ENCODE measurements around the gene ZBTB21. TPM values are rescaled to one million over a fixed set of nuclear protein-coding genes. Genes with fewer than 3 reads are reported as not detected.
A peak's percentile ranks its signal among the peaks of the same experiment; 100 is the strongest.

The ZBTB21 gene
- total and polyA plus RNA-seq, 2 experiments from 2014 or later = 10.0 to 11.0 TPM

DNA sequence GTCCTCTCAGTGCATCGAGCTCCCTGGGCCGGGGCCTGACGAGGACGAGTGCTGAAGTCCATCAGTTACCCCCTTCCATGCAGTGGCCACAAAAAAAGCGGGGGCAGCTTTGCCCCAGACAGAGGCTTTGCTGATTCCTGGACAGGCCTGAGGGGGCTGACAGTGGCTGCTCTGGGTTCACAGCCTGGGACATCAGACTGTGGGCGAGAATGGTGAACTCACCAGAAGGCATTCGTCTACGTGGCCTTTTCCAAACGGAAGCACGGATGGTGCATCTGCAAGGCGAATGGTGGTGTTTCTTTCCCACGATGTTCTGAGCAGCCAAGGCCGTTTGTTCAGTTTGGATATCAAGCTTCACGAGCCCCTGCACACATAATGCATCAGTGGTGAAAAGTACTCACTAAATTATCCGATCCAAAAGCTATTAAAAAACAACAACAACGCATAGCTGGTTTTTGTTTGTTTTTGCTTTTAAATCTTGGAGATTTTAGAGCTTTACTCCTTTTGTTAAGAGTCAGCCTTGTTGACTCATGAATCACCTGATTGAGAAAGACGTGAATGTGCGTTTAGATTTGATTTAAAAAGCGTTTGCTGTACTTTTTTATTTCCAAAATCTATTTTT is 6.3 kb upstream of the ZBTB21 start:
- DNase-seq (ENCODE audit: low spot score) (no peak), ATAC-seq (peak; percentile 57)
- Histone ChIP-seq H3K27ac (ENCODE audit: low read depth) (no peak overlapping the region), H3K9me2 (ENCODE audit: insufficient read depth) (no peaks in the 10 kb centered on the region), H3K79me2 (replicated peaks; ENCODE audit: insufficient read depth) (no peaks in the 10 kb centered on the region), H3F3A (replicated peaks; ENCODE audit: low read depth) (0 out of 2 replicates have a peak, but pooled peaks cover 2% of the 10 kb centered on the region), H3K4me3 (no peak overlapping the region), H2AFZ (no peak overlapping the region), H3K27me3 (ENCODE audit: insufficient read depth) (peaks cover 19% of the 10 kb centered on the region), H4K20me1 (replicated peaks; ENCODE audit: insufficient read depth) (no peaks in the 10 kb centered on the region; the same call in 1 of the 2 replicates), H3K4me1 (ENCODE audit: insufficient read depth) (peaks cover 2% of the 10 kb centered on the region; the same call in 1 of the 2 replicates), H3K4me2 (no peak overlapping the region), H3K36me3 (ENCODE audit: insufficient read depth) (no peaks in the 10 kb centered on the region)
- Mint-ChIP-seq H3K4me3 (no peak overlapping the region), H3K9me3 (no peaks in the 10 kb centered on the region), H3K4me1 (peaks cover 3% of the 10 kb centered on the region), H3K27ac (no peak overlapping the region), H3K27me3 (ENCODE audit: insufficient read depth, low read depth, poor library complexity) (peaks cover 16% of the 10 kb centered on the region), H3K36me3 (ENCODE audit: low read depth) (no peaks in the 10 kb centered on the region)
- TF ChIP-seq ETS1 (IDR thresholded peaks at IDR 0.05) (no peak), CTCF (conservative IDR thresholded peaks at IDR 0.05; ENCODE audit: low read depth in 2 of 2) (no peak), POLR2AphosphoS5 (IDR thresholded peaks at IDR 0.05; ENCODE audit: low read depth) (no peak), REST (IDR thresholded peaks at IDR 0.05; ENCODE audit: unreplicated experiment) (no peak), EZH2 (IDR thresholded peaks at IDR 0.05; ENCODE audit: low read depth, unreplicated experiment) (no peak), JUNB (IDR thresholded peaks at IDR 0.05; ENCODE audit: unreplicated experiment) (no peak), CREB1 (CRISPR knock-in tag; IDR thresholded peaks at IDR 0.05; ENCODE audit: low read depth) (no peak), ZNF331 (CRISPR knock-in tag; IDR thresholded peaks at IDR 0.05; ENCODE audit: low read depth) (no peak)
- TF ChIP-seq, protein P1, sequence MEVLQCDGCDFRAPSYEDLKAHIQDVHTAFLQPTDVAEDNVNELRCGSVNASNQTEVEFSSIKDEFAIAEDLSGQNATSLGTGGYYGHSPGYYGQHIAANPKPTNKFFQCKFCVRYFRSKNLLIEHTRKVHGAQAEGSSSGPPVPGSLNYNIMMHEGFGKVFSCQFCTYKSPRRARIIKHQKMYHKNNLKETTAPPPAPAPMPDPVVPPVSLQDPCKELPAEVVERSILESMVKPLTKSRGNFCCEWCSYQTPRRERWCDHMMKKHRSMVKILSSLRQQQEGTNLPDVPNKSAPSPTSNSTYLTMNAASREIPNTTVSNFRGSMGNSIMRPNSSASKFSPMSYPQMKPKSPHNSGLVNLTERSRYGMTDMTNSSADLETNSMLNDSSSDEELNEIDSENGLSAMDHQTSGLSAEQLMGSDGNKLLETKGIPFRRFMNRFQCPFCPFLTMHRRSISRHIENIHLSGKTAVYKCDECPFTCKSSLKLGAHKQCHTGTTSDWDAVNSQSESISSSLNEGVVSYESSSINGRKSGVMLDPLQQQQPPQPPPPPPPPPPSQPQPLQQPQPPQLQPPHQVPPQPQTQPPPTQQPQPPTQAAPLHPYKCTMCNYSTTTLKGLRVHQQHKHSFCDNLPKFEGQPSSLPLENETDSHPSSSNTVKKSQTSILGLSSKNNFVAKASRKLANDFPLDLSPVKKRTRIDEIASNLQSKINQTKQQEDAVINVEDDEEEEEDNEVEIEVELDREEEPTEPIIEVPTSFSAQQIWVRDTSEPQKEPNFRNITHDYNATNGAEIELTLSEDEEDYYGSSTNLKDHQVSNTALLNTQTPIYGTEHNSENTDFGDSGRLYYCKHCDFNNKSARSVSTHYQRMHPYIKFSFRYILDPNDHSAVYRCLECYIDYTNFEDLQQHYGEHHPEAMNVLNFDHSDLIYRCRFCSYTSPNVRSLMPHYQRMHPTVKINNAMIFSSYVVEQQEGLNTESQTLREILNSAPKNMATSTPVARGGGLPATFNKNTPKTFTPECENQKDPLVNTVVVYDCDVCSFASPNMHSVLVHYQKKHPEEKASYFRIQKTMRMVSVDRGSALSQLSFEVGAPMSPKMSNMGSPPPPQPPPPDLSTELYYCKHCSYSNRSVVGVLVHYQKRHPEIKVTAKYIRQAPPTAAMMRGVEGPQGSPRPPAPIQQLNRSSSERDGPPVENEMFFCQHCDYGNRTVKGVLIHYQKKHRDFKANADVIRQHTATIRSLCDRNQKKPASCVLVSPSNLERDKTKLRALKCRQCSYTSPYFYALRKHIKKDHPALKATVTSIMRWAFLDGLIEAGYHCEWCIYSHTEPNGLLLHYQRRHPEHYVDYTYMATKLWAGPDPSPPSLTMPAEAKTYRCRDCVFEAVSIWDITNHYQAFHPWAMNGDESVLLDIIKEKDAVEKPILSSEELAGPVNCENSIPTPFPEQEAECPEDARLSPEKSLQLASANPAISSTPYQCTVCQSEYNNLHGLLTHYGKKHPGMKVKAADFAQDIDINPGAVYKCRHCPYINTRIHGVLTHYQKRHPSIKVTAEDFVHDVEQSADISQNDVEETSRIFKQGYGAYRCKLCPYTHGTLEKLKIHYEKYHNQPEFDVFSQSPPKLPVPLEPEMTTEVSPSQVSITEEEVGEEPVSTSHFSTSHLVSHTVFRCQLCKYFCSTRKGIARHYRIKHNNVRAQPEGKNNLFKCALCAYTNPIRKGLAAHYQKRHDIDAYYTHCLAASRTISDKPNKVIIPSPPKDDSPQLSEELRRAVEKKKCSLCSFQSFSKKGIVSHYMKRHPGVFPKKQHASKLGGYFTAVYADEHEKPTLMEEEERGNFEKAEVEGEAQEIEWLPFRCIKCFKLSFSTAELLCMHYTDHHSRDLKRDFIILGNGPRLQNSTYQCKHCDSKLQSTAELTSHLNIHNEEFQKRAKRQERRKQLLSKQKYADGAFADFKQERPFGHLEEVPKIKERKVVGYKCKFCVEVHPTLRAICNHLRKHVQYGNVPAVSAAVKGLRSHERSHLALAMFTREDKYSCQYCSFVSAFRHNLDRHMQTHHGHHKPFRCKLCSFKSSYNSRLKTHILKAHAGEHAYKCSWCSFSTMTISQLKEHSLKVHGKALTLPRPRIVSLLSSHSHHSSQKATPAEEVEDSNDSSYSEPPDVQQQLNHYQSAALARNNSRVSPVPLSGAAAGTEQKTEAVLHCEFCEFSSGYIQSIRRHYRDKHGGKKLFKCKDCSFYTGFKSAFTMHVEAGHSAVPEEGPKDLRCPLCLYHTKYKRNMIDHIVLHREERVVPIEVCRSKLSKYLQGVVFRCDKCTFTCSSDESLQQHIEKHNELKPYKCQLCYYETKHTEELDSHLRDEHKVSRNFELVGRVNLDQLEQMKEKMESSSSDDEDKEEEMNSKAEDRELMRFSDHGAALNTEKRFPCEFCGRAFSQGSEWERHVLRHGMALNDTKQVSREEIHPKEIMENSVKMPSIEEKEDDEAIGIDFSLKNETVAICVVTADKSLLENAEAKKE (CRISPR knock-in tag; IDR thresholded peaks at IDR 0.05) = no peak
